HCT116 (cell line): Measurements from ENCODE around the gene GMPPA. TPM values are rescaled to one million over a fixed set of nuclear protein-coding genes. Genes with fewer than 3 reads are reported as not detected.

Source experiments
- ATAC-seq: fragments of 200-7000 bp; cut with Tn5 transposase; 2 replicates; pipeline ENCODE4 v1.9.1; 2020; ENCODE audit warnings: mild to moderate bottlenecking, moderate library complexity
- BruUV-seq: library from RNA; stranded (reverse); fragments of 400-500 nt; replicated peaks from 2 replicates; lab custom pipeline; 2021; lab: Mats Ljungman, UMichigan
- CTCF ChIA-PET: fragments of 300-600 bp; sonication (Branson Sonifier 250); formaldehyde crosslinking; loops from one replicate; lab custom pipeline; 2021; ENCODE audit warnings: antibody characterized with exemption; lab: Charles Lee
- POLR2A ChIA-PET: fragments of 300-600, 350-600 bp; sonication (Branson Sonifier 250); formaldehyde crosslinking; loops from one replicate; lab custom pipeline; 2021; ENCODE audit warnings: antibody characterized with exemption; lab: Charles Lee
- RAD21 ChIA-PET, 2 experiments: fragments of 300-600 bp; sonication (Branson Sonifier 250); formaldehyde crosslinking; loops; one replicate each; lab custom pipeline; 2023; ENCODE audit warnings: low total read pairs in 2 of 2; ENCODE audit not compliant: uncharacterized antibody in 2 of 2, unreplicated experiment in 2 of 2, low non-redundant PET in 1 of 2; lab: Charles Lee
- DNase-seq: peaks from one replicate; pipeline ENCODE4 v3.0.0-alpha.2; 2010; ENCODE audit warnings: low read depth, low spot score
- H2AFZ ChIP-seq: fragments of 200-600 bp; shearing (Covaris generic), sonication (generic); 2 replicates; pipeline ENCODE4 v1.6.1; 2017; ENCODE audit warnings: low read depth, mixed run types, mixed read lengths, antibody characterized with exemption, low read length; ENCODE audit not compliant: poor library complexity, severe bottlenecking
- H3K27ac ChIP-seq: 2 replicates; pipeline ENCODE4 v1.5.1; 2012; ENCODE audit warnings: low read depth, low read length
- H3K27me3 ChIP-seq: fragments of 200-600 bp; sonication (generic); 2 replicates; pipeline ENCODE4 v1.6.1; 2016; ENCODE audit warnings: mixed run types, low read length, mixed read lengths; ENCODE audit not compliant: insufficient read depth
- H3K36me3 ChIP-seq, 2 experiments: fragments of 200-500 bp in 1 of 2; fragments of 200-600 bp in 1 of 2; sonication (Bioruptor generic) in 1 of 2; sonication (generic) in 1 of 2; 2 replicates each; pipeline versions ENCODE4 v1.5.1 to v1.6.1; 2014 to 2016; ENCODE audit warnings: low read length in 2 of 2, inconsistent platforms in 1 of 2, mixed read lengths in 1 of 2, mixed run types in 1 of 2; ENCODE audit not compliant: insufficient read depth in 2 of 2, control insufficient read depth in 1 of 2
- H3K4me1 ChIP-seq, 2 experiments: fragments of 200-600 bp in 1 of 2; sonication (generic) in 1 of 2; 2 replicates each; pipeline versions ENCODE4 v1.5.1 to v1.6.1; 2012 to 2017; ENCODE audit warnings: low read length in 2 of 2, inconsistent platforms in 1 of 2, mild to moderate bottlenecking in 1 of 2, mixed read lengths in 1 of 2, mixed run types in 1 of 2, moderate library complexity in 1 of 2; ENCODE audit not compliant: insufficient read depth in 2 of 2, control insufficient read depth in 1 of 2
- H3K4me2 ChIP-seq: fragments of 200-600 bp; sonication (generic); 2 replicates; pipeline ENCODE4 v1.6.1; 2017; ENCODE audit warnings: mixed run types, low read length, mixed read lengths
- H3K4me3 ChIP-seq, 2 experiments: fragments of 200-600 bp in 1 of 2; sonication (generic) in 1 of 2; replicated peaks in 1 of 2; 2 replicates each; pipeline ENCODE4 v1.5.1; 2011 to 2016; ENCODE audit warnings: low read length in 2 of 2, control low read depth in 1 of 2, low read depth in 1 of 2, mild to moderate bottlenecking in 1 of 2, mixed read lengths in 1 of 2, mixed run types in 1 of 2
- H3K79me2 ChIP-seq: fragments of 200-600 bp; sonication (generic); 2 replicates; pipeline ENCODE4 v1.6.1; 2017; ENCODE audit warnings: mild to moderate bottlenecking, mixed run types, low read length, moderate library complexity, mixed read lengths; ENCODE audit not compliant: insufficient read depth
- H3K9ac ChIP-seq: fragments of 200-600 bp; sonication (generic); 2 replicates; pipeline ENCODE4 v1.6.1; 2016; ENCODE audit warnings: low read length, mixed read lengths
- H3K9me2 ChIP-seq: fragments of 200-600 bp; sonication (generic), shearing (Covaris generic); 2 replicates; pipeline ENCODE4 v1.6.1; 2017; ENCODE audit warnings: mixed run types, mild to moderate bottlenecking, moderate library complexity; ENCODE audit not compliant: insufficient read depth
- H3K9me3 ChIP-seq, 2 experiments: fragments of 200-500 bp in 1 of 2; fragments of 200-600 bp in 1 of 2; sonication (Bioruptor generic) in 1 of 2; sonication (generic) in 1 of 2; 2 replicates each; pipeline ENCODE4 v1.6.1; 2014 to 2017; ENCODE audit warnings: low read length in 2 of 2, mixed read lengths in 2 of 2, inconsistent platforms in 1 of 2, low read depth in 1 of 2, mild to moderate bottlenecking in 1 of 2, mixed run types in 1 of 2, moderate library complexity in 1 of 2; ENCODE audit not compliant: control insufficient read depth in 1 of 2, insufficient read depth in 1 of 2
- H4K20me1 ChIP-seq: fragments of 200-600 bp; sonication (generic), shearing (Covaris generic); 2 replicates; pipeline ENCODE4 v1.6.1; 2017; ENCODE audit warnings: mixed run types, mild to moderate bottlenecking, moderate library complexity; ENCODE audit not compliant: insufficient read depth
- ATF3 ChIP-seq: IDR thresholded peaks from 2 replicates; pipeline ENCODE4 v1.6.1; 2012
- CBX3 ChIP-seq: IDR thresholded peaks from 2 replicates; pipeline ENCODE4 v1.6.1; 2012; ENCODE audit warnings: low read depth
- CEBPB ChIP-seq: IDR thresholded peaks from 2 replicates; pipeline ENCODE4 v1.6.1; 2012; ENCODE audit warnings: low read depth
- CTCF ChIP-seq, 3 experiments: fragments of 200-600 bp in 1 of 3; sonication (generic) in 1 of 3; IDR thresholded peaks in 2 of 3; conservative IDR thresholded peaks in 1 of 3; 2 replicates each; pipeline ENCODE4 v1.5.1; 2012 to 2017; ENCODE audit warnings: low read depth in 2 of 3, low read length in 2 of 3, antibody characterized with exemption in 1 of 3, borderline replicate concordance in 1 of 3, control low read depth in 1 of 3, mild to moderate bottlenecking in 1 of 3, mixed read lengths in 1 of 3, mixed run types in 1 of 3, moderate library complexity in 1 of 3; ENCODE audit not compliant: insufficient read depth in 1 of 3
- EGR1 ChIP-seq: IDR thresholded peaks from 2 replicates; pipeline ENCODE4 v1.6.1; 2012; ENCODE audit warnings: low read depth
- ELF1 ChIP-seq: IDR thresholded peaks from 2 replicates; pipeline ENCODE4 v1.6.1; 2012; ENCODE audit warnings: low read depth, borderline replicate concordance
- EZH2 ChIP-seq: fragments of 200-600 bp; sonication (generic); IDR thresholded peaks from 2 replicates; pipeline ENCODE4 v1.6.1; 2017; ENCODE audit warnings: antibody characterized with exemption, mixed run types
- EZH2phosphoT487 ChIP-seq: fragments of 200-600 bp; IDR thresholded peaks from 2 replicates; pipeline ENCODE4 v1.6.1; 2018; ENCODE audit warnings: antibody characterized with exemption, borderline replicate concordance
- JUND ChIP-seq: IDR thresholded peaks from 2 replicates; pipeline ENCODE4 v1.6.1; 2012
- MAX ChIP-seq: IDR thresholded peaks from 2 replicates; pipeline ENCODE4 v1.6.1; 2012
- POLR2A ChIP-seq: IDR thresholded peaks from 2 replicates; pipeline ENCODE4 v1.7.0; 2011; ENCODE audit warnings: borderline replicate concordance; ENCODE audit not compliant: insufficient read depth, insufficient read length; ENCODE audit errors: extremely low read depth
- REST ChIP-seq: IDR thresholded peaks from 2 replicates; pipeline ENCODE4 v1.6.1; 2012; ENCODE audit warnings: low read depth
- SIN3A ChIP-seq: IDR thresholded peaks from 2 replicates; pipeline ENCODE4 v1.6.1; 2012; ENCODE audit warnings: low read depth
- SRF ChIP-seq: IDR thresholded peaks from 2 replicates; pipeline ENCODE4 v1.6.1; 2012; ENCODE audit warnings: low read depth
- TCF7L2 ChIP-seq: IDR thresholded peaks from 2 replicates; pipeline ENCODE4 v1.7.0; 2011; ENCODE audit warnings: borderline replicate concordance, inconsistent platforms; ENCODE audit not compliant: insufficient read depth, insufficient read length; ENCODE audit errors: extremely low read depth
- ZBTB33 ChIP-seq: IDR thresholded peaks from 2 replicates; pipeline ENCODE4 v1.6.1; 2011; ENCODE audit warnings: mild to moderate bottlenecking, low read length, moderate library complexity; ENCODE audit not compliant: insufficient replicate concordance; ENCODE audit errors: extremely low read depth
- ZFX ChIP-seq: fragments of 450-650 bp; IDR thresholded peaks from 2 replicates; pipeline ENCODE4 v1.6.1; 2017
- ZNF274 ChIP-seq: fragments of 200-500 bp; sonication (Bioruptor generic); IDR thresholded peaks from 2 replicates; pipeline ENCODE4 v1.6.1; 2014; ENCODE audit warnings: mild to moderate bottlenecking, low read depth, low read length, inconsistent platforms
- intact Hi-C: fragments of 100-400 bp; cut with micrococcal nuclease; formaldehyde crosslinking; loops from 2 replicates; pipeline ENCODE4 v1.10.0; 2022
- total RNA-seq: library from RNA; stranded (reverse); gene quantifications from one replicate; pipeline ENCODE4 v1.2.1, GENCODE V29; 2021; ENCODE audit not compliant: unreplicated experiment

GMPPA gene
- total RNA-seq, 1 experiment from 2014 or later, result 71.8 TPM

- intact Hi-C loops, result no loop called here
- DNase-seq (no peak), ATAC-seq (no peak)
- Histone ChIP-seq H2AFZ (no peak overlapping the region), H3K27ac (no peak overlapping the region), H3K4me2 (no peak overlapping the region), H3K9me3 (no peaks in the 10 kb centered on the region), H3K9ac (no peak overlapping the region), H3K27me3 (no peaks in the 10 kb centered on the region), H3K36me3 (no peaks in the 10 kb centered on the region), H3K79me2 (no peaks in the 10 kb centered on the region), H4K20me1 (no peaks in the 10 kb centered on the region), H3K4me1 (peaks cover 0 to 6% of the 10 kb centered on the region in 2 experiments; a peak in 2 of 4 replicates), H3K9me2 (no peaks in the 10 kb centered on the region), H3K4me3 (no peak overlapping the region)
- CTCF ChIA-PET, result no interaction called here
- POLR2A ChIA-PET, result no interaction called here
- TF ChIP-seq SIN3A (no peak), JUND (no peak), CEBPB (no peak), CTCF (IDR thresholded peaks at IDR 0.05 in 2 of 3, conservative IDR thresholded peaks at IDR 0.05 in 1 of 3; ENCODE audit: borderline replicate concordance in 1 of 3, insufficient read depth in 1 of 3, low read depth in 2 of 3, low read length in 2 of 3) (no peak), SRF (no peak), REST (no peak), ZFX (no peak), TCF7L2 (no peak), ZBTB33 (no peak), POLR2A (no peak), MAX (no peak), ZNF274 (no peak), EZH2phosphoT487 (no peak), ELF1 (no peak), EZH2 (no peak), EGR1 (no peak), CBX3 (no peak), ATF3 (no peak)
- RAD21 ChIA-PET, result no interaction called here
- no TSS peak for BruUV-seq
Measured at GRCh38 chr2:219470429-219470828, 28.3 kb upstream of the GMPPA start.
